NCI-H146 treated with DMSO at 0.1 percent for 48 hours (cell line): ENCODE measurements around the gene CHRND.
A peak's percentile ranks its signal among the peaks of the same experiment; 100 is the strongest.

Experiments
- DNase-seq: peaks from one replicate; lab custom pipeline; 2025; ENCODE audit not compliant: unreplicated experiment; lab: John Stamatoyannopoulos, UW

CHRND gene

DNA sequence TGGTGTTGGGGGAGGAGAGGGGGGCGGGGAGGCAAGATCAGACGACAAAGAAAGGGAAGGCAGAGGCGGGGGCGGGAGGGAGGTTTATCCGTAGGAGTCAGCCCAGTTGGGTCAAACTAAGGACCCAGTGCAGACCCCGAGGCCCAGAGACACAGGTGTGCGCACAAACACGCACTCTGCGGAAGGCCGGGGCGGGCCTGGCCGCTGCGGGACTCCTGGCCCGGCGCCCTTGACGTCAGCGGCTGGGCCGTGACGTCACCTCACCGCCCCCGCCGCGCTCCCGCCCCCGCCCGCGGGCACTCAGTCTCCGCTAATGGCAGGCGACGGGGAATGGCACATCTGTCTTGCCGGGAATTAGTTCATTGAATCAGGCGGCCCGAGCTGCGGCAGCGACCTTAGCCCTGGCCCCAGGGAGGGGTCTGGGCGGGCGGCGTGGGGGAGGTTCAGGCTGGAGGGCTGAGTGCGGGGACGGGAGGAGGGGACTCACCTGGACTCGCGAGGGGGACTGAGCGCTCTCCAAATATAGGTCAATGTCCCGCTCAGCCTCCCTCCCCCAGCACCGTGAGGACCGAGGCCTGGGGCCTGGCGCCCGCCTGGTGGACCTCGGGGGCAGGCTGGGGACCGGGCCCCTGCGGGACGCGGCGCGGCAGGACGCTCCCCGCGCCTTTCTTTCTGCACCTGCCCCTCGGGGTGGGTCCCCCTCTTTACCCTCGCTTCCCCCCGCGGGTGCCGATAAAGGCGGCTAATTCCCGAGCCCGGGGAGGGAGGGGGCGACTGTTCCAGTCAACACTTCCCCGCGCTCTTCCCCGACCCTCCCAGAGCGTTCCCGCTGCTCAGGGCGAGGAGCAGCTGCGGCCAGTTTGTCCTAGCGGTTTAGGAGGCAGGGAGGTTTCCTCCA, 22.8 kb upstream of the CHRND start:
- DNase-seq, result peak; percentile 12

GRCh38 chr2:232503809-232504323, 22.1 kb upstream of the CHRND start:
- no peak for DNase-seq

GRCh38 chr2:232504438-232504837, 21.5 kb upstream of the CHRND start:
- DNase-seq, result no peak

DNA sequence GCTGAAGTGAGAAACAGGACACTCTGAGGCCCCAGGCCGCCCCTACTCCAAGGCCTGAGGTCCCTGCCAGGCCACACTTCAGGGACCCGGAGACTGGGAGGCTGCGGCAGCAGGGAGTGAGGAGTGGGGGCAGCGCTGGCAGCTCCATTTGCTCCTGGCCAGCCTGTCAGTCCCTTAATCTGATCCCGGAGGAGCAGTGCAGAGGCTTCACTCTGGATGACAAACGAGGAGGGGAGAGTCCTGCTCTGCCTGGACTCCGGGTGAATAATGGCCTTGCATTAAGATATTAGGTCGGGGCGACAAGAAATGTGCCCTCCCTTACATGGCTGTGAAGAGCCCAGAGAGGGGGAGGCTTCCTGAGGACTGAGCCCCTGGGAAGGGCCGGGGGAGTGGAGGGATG, 20.1 kb upstream of the CHRND start:
- DNase-seq, result no peak

GRCh38 chr2:232506709-232507108, 19.3 kb upstream of the CHRND start:
- DNase-seq, result no peak

DNA sequence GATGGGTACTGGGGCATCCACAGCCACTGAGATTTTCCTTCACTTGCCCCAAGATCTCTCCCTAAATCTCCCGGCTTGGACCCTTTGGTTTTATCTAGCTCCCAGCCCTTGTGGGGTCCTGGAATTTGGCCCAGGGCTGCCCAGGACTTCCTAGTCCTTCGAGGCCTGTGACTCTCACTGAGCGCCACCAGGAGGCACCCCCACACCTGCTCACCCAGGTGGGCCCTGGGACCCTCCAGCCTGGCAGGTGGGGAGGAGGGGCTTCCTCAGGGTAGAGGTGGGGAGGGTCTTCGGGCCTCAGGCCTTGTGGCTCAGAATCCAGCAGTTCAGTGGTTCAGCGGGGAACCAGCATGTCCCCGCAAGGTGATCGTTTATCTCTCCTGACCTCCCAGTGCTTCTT, 17.7 kb upstream of the CHRND start:
- DNase-seq, result no peak

DNA sequence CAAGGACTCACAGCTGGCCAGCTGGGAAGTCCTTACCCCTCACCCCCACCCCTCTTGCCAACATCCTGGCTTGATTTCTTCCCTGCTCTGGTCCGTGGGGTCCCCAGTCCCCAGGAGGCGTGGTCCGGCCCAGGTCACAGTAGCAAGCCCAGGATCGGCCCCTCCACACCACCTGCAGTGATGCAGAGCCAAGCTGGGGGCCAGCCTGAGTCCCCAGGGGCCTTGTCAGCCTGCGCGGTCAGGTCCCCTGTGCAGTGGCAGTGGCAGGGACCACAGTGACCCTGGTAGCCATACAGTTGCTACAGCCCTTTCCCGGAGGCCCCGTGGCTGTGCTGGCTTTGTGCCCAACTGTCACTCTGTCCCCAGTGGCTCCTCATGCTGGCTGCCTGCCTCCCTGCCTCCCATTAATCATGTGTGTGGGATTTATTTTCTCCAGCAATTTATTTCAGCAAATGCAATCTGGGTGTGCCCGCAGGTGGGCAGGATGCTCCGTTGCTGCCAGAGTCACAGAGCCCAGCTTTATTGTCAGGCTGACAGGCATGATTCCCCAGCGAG, 14.5 kb upstream of the CHRND start:
- DNase-seq, result no peak

- DNase-seq, result no peak
Measured at GRCh38 chr2:232512602-232513001, 13.4 kb upstream of the CHRND start.

GRCh38 chr2:232513353-232513752, 12.6 kb upstream of the CHRND start:
- no peak for DNase-seq

- no peak for DNase-seq
Measured at GRCh38 chr2:232515639-232516038, 10.3 kb upstream of the CHRND start.

DNA sequence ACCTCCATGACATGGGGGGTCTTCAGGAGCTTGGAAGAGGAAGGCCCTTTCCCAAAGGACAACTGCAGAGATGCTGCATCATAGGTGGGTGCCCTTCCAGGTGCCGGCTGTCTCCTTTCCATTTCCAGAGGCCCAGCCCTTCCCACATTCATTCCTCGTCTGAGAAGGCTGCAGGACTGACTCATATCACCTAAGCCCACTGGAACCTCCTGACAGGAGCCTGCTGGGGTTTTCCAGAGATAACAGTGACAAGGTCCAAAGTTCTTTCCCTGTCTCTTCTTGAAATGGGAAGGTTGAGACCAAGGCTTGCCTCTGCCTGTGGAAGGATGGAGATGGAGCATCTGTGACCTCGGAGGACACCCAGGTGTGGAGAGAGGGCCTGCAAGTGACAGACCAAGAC, 9.4 kb upstream of the CHRND start:
- DNase-seq, result no peak

DNA sequence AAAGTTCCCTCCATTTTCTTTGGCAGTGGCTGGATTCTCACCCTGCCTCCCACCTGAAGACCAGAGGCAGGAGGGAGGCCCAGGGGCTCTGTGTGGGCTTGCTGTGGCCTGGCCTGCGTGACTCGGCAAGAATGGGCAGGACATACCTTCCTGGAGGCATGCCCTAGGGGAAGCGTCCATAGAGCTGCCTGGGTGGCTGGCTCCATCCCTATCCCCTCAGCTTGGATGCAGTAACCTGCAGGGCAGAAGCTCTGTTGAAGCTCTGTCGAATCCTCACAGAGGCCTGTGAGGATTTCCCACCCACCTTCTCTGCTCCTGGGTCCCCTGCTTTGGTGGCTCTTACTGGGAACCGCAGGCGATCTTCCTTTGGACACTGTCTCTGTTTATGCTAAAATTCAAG, 7.1 kb upstream of the CHRND start:
- DNase-seq, result no peak

DNA sequence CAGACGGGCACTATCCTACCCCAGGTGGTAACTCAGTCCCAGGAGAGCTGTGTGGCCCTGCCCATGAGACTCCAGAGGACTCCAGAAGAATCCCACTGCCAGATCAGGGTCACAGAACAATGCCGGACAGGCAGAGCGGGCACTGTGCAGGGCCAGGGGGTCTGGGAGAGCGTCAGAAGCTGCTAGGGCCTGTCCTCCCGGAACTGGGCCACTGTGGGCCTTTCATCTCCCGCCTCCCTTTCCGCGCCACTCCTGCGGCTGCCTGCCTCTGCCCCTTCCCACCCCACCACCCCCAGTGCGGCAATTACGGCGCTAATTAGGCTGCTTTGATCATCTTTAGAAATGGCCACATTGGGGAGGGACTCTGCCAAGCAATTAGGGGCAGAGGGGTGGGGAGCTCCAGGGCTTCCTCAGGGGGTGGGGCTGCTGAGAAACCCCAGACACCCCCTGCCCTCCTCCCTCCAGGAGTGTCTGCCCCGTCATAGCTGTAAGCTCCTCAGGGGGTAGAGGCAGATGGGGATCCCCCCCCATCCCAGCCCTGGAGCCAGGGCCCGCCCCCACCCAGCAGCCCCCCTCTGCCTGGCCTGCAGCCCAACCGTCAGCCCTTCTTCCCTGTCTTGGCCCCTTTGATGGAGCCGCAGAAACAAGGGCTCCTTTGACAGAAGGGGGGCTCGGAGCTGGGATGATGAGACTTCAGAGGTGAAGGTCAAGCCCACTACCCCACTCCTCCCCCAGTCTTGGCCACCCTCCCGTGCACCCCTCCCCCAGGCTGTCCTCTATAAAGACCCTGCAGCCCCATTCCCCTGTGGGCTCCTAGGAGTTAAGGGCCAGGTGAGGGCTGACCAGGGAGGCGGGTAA, 6.2 kb upstream of the CHRND start, which contains the start of gene PRSS56:
Gene PRSS56, plus strand, starts transcription at position 808 of the 858 bp plus-strand sequence. CDS start 211 bp downstream, outside the sequence.
- DNase-seq, result no peak

DNA sequence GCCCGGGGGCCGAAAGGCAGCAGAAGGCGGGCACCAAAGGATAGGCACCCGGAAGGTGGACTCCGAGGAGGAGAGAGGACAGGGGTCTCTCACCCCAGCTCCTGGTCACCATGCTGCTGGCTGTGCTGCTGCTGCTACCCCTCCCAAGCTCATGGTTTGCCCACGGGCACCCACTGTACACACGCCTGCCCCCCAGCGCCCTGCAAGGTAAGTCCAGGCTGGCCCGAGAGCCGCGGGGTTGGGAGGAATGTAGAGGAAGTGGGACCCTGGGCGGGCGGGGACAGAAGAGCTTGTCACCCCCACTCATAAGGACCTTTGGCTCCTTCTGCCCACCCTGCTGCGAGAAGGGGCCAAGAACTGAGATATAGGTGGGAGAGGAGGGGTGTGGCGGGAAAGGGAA, 5.5 kb upstream of the CHRND start:
- DNase-seq, result no peak

- no peak for DNase-seq
Measured at GRCh38 chr2:232521098-232521497, 4.9 kb upstream of the CHRND start.

GRCh38 chr2:232521959-232522622, 3.9 kb upstream of the CHRND start:
- DNase-seq, result no peak

- DNase-seq, result no peak
Measured at GRCh38 chr2:232522623-232523401, 3.1 kb upstream of the CHRND start.

GRCh38 chr2:232523402-232523681, 2.6 kb upstream of the CHRND start:
- DNase-seq, result no peak

DNA sequence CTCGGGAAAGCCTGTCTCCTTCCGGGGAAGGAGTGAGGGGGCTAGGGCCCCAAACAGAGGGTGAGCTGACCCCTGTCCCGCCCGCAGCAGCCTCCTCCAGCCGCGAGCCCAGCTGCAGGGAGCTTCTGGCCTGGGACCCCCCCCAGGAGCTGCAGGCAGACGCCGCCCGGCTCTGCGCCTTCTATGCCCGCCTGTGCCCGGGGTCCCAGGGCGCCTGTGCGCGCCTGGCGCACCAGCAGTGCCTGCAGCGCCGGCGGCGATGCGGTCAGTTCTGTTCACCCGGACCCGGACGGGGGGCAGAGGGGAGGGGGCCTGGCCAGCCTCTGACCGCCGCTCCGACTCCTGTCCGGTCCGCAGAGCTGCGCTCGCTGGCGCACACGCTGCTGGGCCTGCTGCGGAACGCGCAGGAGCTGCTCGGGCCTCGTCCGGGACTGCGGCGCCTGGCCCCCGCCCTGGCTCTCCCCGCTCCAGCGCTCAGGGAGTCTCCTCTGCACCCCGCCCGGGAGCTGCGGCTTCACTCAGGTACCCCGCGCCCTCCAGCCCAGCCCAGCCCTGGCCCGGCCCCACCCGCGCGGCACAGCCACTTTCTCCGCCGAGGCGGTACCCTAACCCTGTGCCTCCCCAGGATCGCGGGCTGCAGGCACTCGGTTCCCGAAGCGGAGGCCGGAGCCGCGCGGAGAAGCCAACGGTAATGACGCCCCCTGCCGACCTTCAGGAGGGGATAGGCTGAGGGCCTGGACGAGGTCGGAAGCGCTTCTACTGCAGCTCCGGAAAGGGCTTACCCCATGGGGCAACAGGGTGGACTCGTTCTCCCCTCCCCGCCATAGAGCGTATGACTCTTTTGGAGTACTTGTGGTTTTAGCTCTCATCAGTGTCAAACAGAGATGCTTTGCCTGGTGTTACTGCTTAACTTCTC, 2.0 kb upstream of the CHRND start:
- DNase-seq, result no peak
